HepG2 (cell line): ENCODE measurements around the gene VGLL4. TPM values are rescaled to one million over a fixed set of nuclear protein-coding genes. Genes with fewer than 3 reads are reported as not detected.

ENCODE experiments used
- ATF6 ChIP-seq: sonication (generic); formaldehyde crosslinking; conservative IDR thresholded peaks from 2 replicates; pipeline ENCODE4 v1.4.0; 2020; ENCODE audit warnings: missing genetic modification reagents
- BRF2 ChIP-seq: sonication (generic); formaldehyde crosslinking; IDR thresholded peaks from 2 replicates; pipeline ENCODE4 v1.8.1; 2022; ENCODE audit warnings: mild to moderate bottlenecking, missing genetic modification reagents
- CERS6 ChIP-seq: sonication (generic); formaldehyde crosslinking; IDR thresholded peaks from 2 replicates; pipeline ENCODE4 v1.5.0; 2020; ENCODE audit warnings: missing genetic modification reagents
- FOXK1 ChIP-seq: sonication (generic); formaldehyde crosslinking; IDR thresholded peaks from 2 replicates; pipeline ENCODE4 v1.4.0; 2020; ENCODE audit warnings: low read depth, missing genetic modification reagents, borderline replicate concordance
- MAF1 ChIP-seq: sonication (generic); formaldehyde crosslinking; IDR thresholded peaks from 2 replicates; pipeline ENCODE4 v1.5.0; 2020; ENCODE audit warnings: missing genetic modification reagents, borderline replicate concordance
- MTA1 ChIP-seq: sonication (generic); formaldehyde crosslinking; IDR thresholded peaks from 2 replicates; pipeline ENCODE4 v1.4.0; 2020; ENCODE audit warnings: missing genetic modification reagents, mild to moderate bottlenecking, borderline replicate concordance
- NFYC ChIP-seq: IDR thresholded peaks from 2 replicates; pipeline ENCODE4 v1.6.1; 2016; ENCODE audit warnings: missing genetic modification reagents, missing compliant biosample characterization
- PCBP2 ChIP-seq: fragments of 200-400 bp; formaldehyde crosslinking; optimal IDR thresholded peaks from 2 replicates; pipeline ENCODE3; 2018; ENCODE audit warnings: low read length, low read depth; ENCODE audit not compliant: poor library complexity, severe bottlenecking
- RARG ChIP-seq: sonication (generic); formaldehyde crosslinking; IDR thresholded peaks from 2 replicates; pipeline ENCODE4 v1.4.0; 2020; ENCODE audit warnings: low read depth, mild to moderate bottlenecking, missing genetic modification reagents
- RFX5 ChIP-seq: IDR thresholded peaks from 2 replicates; pipeline ENCODE4 v1.6.1; 2011; ENCODE audit warnings: low read depth, low read length, improper control_type of control experiment
- SCMH1 ChIP-seq: sonication (generic); formaldehyde crosslinking; IDR thresholded peaks from 2 replicates; pipeline ENCODE4 v1.9.0; 2021; ENCODE audit warnings: missing genetic modification reagents, mild to moderate bottlenecking, borderline replicate concordance
- SETDB1 ChIP-seq: sonication (generic); formaldehyde crosslinking; IDR thresholded peaks from 2 replicates; pipeline ENCODE4 v1.5.1; 2020; ENCODE audit warnings: missing genetic modification reagents, mild to moderate bottlenecking, borderline replicate concordance
- SIN3A ChIP-seq: IDR thresholded peaks from 2 replicates; pipeline ENCODE4 v1.6.1; 2011; ENCODE audit warnings: low read depth, mild to moderate bottlenecking, control low read depth, low read length, borderline replicate concordance
- SP5 ChIP-seq: IDR thresholded peaks from 2 replicates; pipeline ENCODE4 v1.6.1; 2016; ENCODE audit warnings: low read depth, borderline replicate concordance
- ZEB1 ChIP-seq: IDR thresholded peaks from 2 replicates; pipeline ENCODE4 v1.6.1; 2012; ENCODE audit warnings: mild to moderate bottlenecking, low read depth, inconsistent platforms; ENCODE audit not compliant: insufficient replicate concordance
- ZFAT ChIP-seq: sonication (generic); formaldehyde crosslinking; conservative IDR thresholded peaks from 2 replicates; pipeline ENCODE4 v1.8.1; 2023; ENCODE audit warnings: missing genetic modification reagents, inconsistent platforms
- ZNF10 ChIP-seq: sonication (generic); formaldehyde crosslinking; IDR thresholded peaks from 2 replicates; pipeline ENCODE4 v1.4.0; 2020; ENCODE audit warnings: mild to moderate bottlenecking, low read depth, missing genetic modification reagents, borderline replicate concordance
- ZNF124 ChIP-seq: sonication (generic); formaldehyde crosslinking; IDR thresholded peaks from 2 replicates; pipeline ENCODE4 v1.4.0; 2020; ENCODE audit warnings: missing genetic modification reagents
- ZNF383 ChIP-seq: sonication (generic); formaldehyde crosslinking; IDR thresholded peaks from 2 replicates; pipeline ENCODE4 v1.4.0; 2020; ENCODE audit warnings: missing genetic modification reagents, mild to moderate bottlenecking, borderline replicate concordance
- ZNF431 ChIP-seq: sonication (generic); formaldehyde crosslinking; IDR thresholded peaks from 2 replicates; pipeline ENCODE4 v1.9.0; 2022; ENCODE audit warnings: missing genetic modification reagents, low read depth, mild to moderate bottlenecking, borderline replicate concordance
- ZNF501 ChIP-seq: sonication (generic); formaldehyde crosslinking; IDR thresholded peaks from 2 replicates; pipeline ENCODE4 v1.5.1; 2020; ENCODE audit warnings: mild to moderate bottlenecking, moderate library complexity, missing genetic modification reagents
- ZNF740 ChIP-seq: sonication (generic); formaldehyde crosslinking; IDR thresholded peaks from 2 replicates; pipeline ENCODE4 v1.4.0; 2020; ENCODE audit warnings: missing genetic modification reagents
- ZNF816 ChIP-seq: sonication (generic); formaldehyde crosslinking; IDR thresholded peaks from 2 replicates; pipeline ENCODE4 v1.8.0; 2022; ENCODE audit warnings: missing genetic modification reagents, mild to moderate bottlenecking, borderline replicate concordance
- ZSCAN31 ChIP-seq: sonication (generic); formaldehyde crosslinking; IDR thresholded peaks from 2 replicates; pipeline ENCODE4 v1.5.0; 2020; ENCODE audit warnings: low read depth, mild to moderate bottlenecking, missing genetic modification reagents
- polyA plus RNA-seq, 8 experiments: library from polyadenylated mRNA; depleted of rRNA in 3 of 8; stranded (reverse) in 7 of 8; unstranded in 1 of 8; fragments of >200 nt; fragmentation: Illumina TruSeq in 4 of 8; extraction: Trizol in 4 of 8; gene quantifications; 2 replicates each; pipeline versions ENCODE4 v1.2.1 to v1.2.3, GENCODE V29; 2011 to 2016; ENCODE audit warnings: low read depth in 4 of 8, missing spikeins in 1 of 8, mixed read lengths in 1 of 8; ENCODE audit not compliant: insufficient read depth in 1 of 8
- total RNA-seq, 5 experiments: library from RNA; depleted of rRNA; stranded (reverse); fragments of >200 nt; fragmentation: Illumina TruSeq; extraction: Trizol; gene quantifications; 2 replicates each; pipeline ENCODE4 v1.2.3, GENCODE V29; 2016; ENCODE audit warnings: low read depth in 1 of 5

The VGLL4 gene
- total and polyA plus RNA-seq, 2 of the 13 experiments (the other 11 are each of a cell fraction or from before 2014, with no cell fraction given): 23.2 to 39.0 TPM

GRCh38 chr3:11536132-11536935 is 107.4 kb downstream of the VGLL4 start (continued):
- TF ChIP-seq ZFAT: no peak
- TF ChIP-seq ATF6: no peak
- TF ChIP-seq CERS6 (CRISPR knock-in tag): no peak
- peak; percentile 10; the same call in 1 of the 2 replicates for TF ChIP-seq SP5 (CRISPR knock-in tag)
- TF ChIP-seq BRF2 (CRISPR knock-in tag): 0 out of 2 replicates have a peak, but pooled peaks have one; percentile 14
- TF ChIP-seq ZNF740 (CRISPR knock-in tag): 0 out of 2 replicates have a peak, but pooled peaks have one; percentile 48
- no peak for TF ChIP-seq RARG (CRISPR knock-in tag)
- no peak for TF ChIP-seq ZNF501 (CRISPR knock-in tag)
- no peak for TF ChIP-seq ZNF383 (CRISPR knock-in tag)
- no peak; the same call in 1 of the 2 replicates for TF ChIP-seq SIN3A
- 0 out of 2 replicates have a peak, but pooled peaks have one; percentile 70 for TF ChIP-seq ZNF124
- no peak for TF ChIP-seq PCBP2
- TF ChIP-seq MTA1 (CRISPR knock-in tag): no peak
- peak; percentile 29 for TF ChIP-seq ZEB1
- TF ChIP-seq MAF1: no peak
- TF ChIP-seq ZNF431: no peak
- no peak for TF ChIP-seq SETDB1 (CRISPR knock-in tag)
- TF ChIP-seq ZNF816: no peak
- TF ChIP-seq ZSCAN31 (CRISPR knock-in tag): peak; percentile 37; the same call in 1 of the 2 replicates
- peak; percentile 48; the same call in 1 of the 2 replicates for TF ChIP-seq FOXK1 (CRISPR knock-in tag)
- TF ChIP-seq SCMH1 (CRISPR knock-in tag): no peak
- TF ChIP-seq NFYC (CRISPR knock-in tag): no peak
- TF ChIP-seq RFX5: no peak
- TF ChIP-seq ZNF10 (CRISPR knock-in tag): no peak
